Right ventricle myocardium inferior (tissue), 1 donor: ENCODE measurements around the gene GTF2I. TPM values are rescaled to one million over a fixed set of nuclear protein-coding genes. Genes with fewer than 3 reads are reported as not detected.

Experiments used
- total RNA-seq: library from RNA; stranded (reverse); fragmentation: NEBNext Ultra II Directional; extraction: Animal tissue kit (Norgen Biotek cat#: 25700); gene quantifications from one replicate; pipeline ENCODE4 v1.2.1, GENCODE V29; 2021
- donor health status: DM: no; HTN: yes; CAD: no; lungs with severe emphysema.

Gene GTF2I
- total RNA-seq, 1 donor from 2014 or later, result 121 TPM

Other genes with a start within 250 kb of the GTF2I start
- gene GTF2IRD1, start 203.8 kb upstream of the GTF2I start, total RNA-seq, result 19.1 TPM
- gene NCF1, start 116.3 kb downstream of the GTF2I start, total RNA-seq, result 4.2 TPM
- 13.7 TPM for gene GTF2IRD2, start 193.9 kb downstream of the GTF2I start, total RNA-seq